Measurements from ENCODE around the gene GZMB.
"Not testable (repeated sequence)": the region's sequence is repeated elsewhere in the genome, so short reads cannot be mapped to it uniquely, and the experiment has no call there.

Gene GZMB

GRCh38 chr14:24606297-24606696 lies 27.7 kb downstream of the GZMB start:
- Histone ChIP-seq H3K27me3 (ENCODE audit: control insufficient read depth, insufficient read depth, low read length) (no peaks in the 10 kb centered on the region), H3K9me3 (ENCODE audit: control insufficient read depth, insufficient read depth, low read length) (no peaks in the 10 kb centered on the region), H3K9ac (ENCODE audit: low read depth, low read length) (no peak overlapping the region), H3K36me3 (ENCODE audit: control insufficient read depth, insufficient read depth, low read length) (no peaks in the 10 kb centered on the region), H3K27ac (ENCODE audit: low read depth, low read length) (no peak overlapping the region), H3K4me3 (ENCODE audit: low read depth, low read length) (no peak overlapping the region), H3K4me1 (ENCODE audit: control insufficient read depth, insufficient read depth, low read length) (no peaks in the 10 kb centered on the region)

- H3K9ac ChIP-seq (ENCODE audit: low read depth, low read length): no peak overlapping the region
- H3K36me3 ChIP-seq (ENCODE audit: control insufficient read depth, insufficient read depth, low read length): no peaks in the 10 kb centered on the region
- H3K27ac ChIP-seq (ENCODE audit: low read depth, low read length): no peak overlapping the region
- no peaks in the 10 kb centered on the region for H3K9me3 ChIP-seq (ENCODE audit: control insufficient read depth, insufficient read depth, low read length)
- H3K4me1 ChIP-seq (ENCODE audit: control insufficient read depth, insufficient read depth, low read length): no peaks in the 10 kb centered on the region
- no peaks in the 10 kb centered on the region for H3K27me3 ChIP-seq (ENCODE audit: control insufficient read depth, insufficient read depth, low read length)
- H3K4me3 ChIP-seq (ENCODE audit: low read depth, low read length): no peak overlapping the region
Observed at GRCh38 chr14:24605435-24606190, 28.4 kb downstream of the GZMB start.

- H3K9ac ChIP-seq (ENCODE audit: low read depth, low read length): no peak overlapping the region
- peaks cover 7% of the 10 kb centered on the region for H3K9me3 ChIP-seq (ENCODE audit: control insufficient read depth, insufficient read depth, low read length)
- H3K4me1 ChIP-seq (ENCODE audit: control insufficient read depth, insufficient read depth, low read length): no peaks in the 10 kb centered on the region
- no peaks in the 10 kb centered on the region for H3K27me3 ChIP-seq (ENCODE audit: control insufficient read depth, insufficient read depth, low read length)
- H3K36me3 ChIP-seq (ENCODE audit: control insufficient read depth, insufficient read depth, low read length): no peaks in the 10 kb centered on the region
- no peak overlapping the region for H3K4me3 ChIP-seq (ENCODE audit: low read depth, low read length)
- H3K27ac ChIP-seq (ENCODE audit: low read depth, low read length): no peak overlapping the region
Observed at GRCh38 chr14:24597403-24597802, 36.6 kb downstream of the GZMB start.

- H3K27me3 ChIP-seq (ENCODE audit: control insufficient read depth, insufficient read depth, low read length): no peaks in the 10 kb centered on the region
- no peak overlapping the region for H3K4me3 ChIP-seq (ENCODE audit: low read depth, low read length)
- H3K27ac ChIP-seq (ENCODE audit: low read depth, low read length): peak overlapping the region; percentile 84
- H3K9me3 ChIP-seq (ENCODE audit: control insufficient read depth, insufficient read depth, low read length): peaks cover 7% of the 10 kb centered on the region
- H3K36me3 ChIP-seq (ENCODE audit: control insufficient read depth, insufficient read depth, low read length): no peaks in the 10 kb centered on the region
- H3K9ac ChIP-seq (ENCODE audit: low read depth, low read length): no peak overlapping the region
- no peaks in the 10 kb centered on the region for H3K4me1 ChIP-seq (ENCODE audit: control insufficient read depth, insufficient read depth, low read length)
Observed at GRCh38 chr14:24595073-24595808, 38.7 kb downstream of the GZMB start.

- not testable (repeated sequence) for H3K27me3 ChIP-seq (ENCODE audit: control insufficient read depth, insufficient read depth, low read length)
Observed at GRCh38 chr14:24591004-24591403, 43.0 kb downstream of the GZMB start.

GRCh38 chr14:24584402-24584801 lies 49.6 kb downstream of the GZMB start:
- not testable (repeated sequence) for H3K9ac ChIP-seq (ENCODE audit: low read depth, low read length); H3K9me3 ChIP-seq (ENCODE audit: control insufficient read depth, insufficient read depth, low read length); H3K27ac ChIP-seq (ENCODE audit: low read depth, low read length); H3K4me3 ChIP-seq (ENCODE audit: low read depth, low read length); H3K4me1 ChIP-seq (ENCODE audit: control insufficient read depth, insufficient read depth, low read length); H3K27me3 ChIP-seq (ENCODE audit: control insufficient read depth, insufficient read depth, low read length); H3K36me3 ChIP-seq (ENCODE audit: control insufficient read depth, insufficient read depth, low read length)

More at GRCh38 chr14:24591004-24591403, 43.0 kb downstream of the GZMB start:
- not testable (repeated sequence) for H3K27ac ChIP-seq (ENCODE audit: low read depth, low read length); H3K4me3 ChIP-seq (ENCODE audit: low read depth, low read length); H3K9ac ChIP-seq (ENCODE audit: low read depth, low read length); H3K4me1 ChIP-seq (ENCODE audit: control insufficient read depth, insufficient read depth, low read length); H3K36me3 ChIP-seq (ENCODE audit: control insufficient read depth, insufficient read depth, low read length)
- peaks cover 13% of the 10 kb centered on the region for H3K9me3 ChIP-seq (ENCODE audit: control insufficient read depth, insufficient read depth, low read length)
